ENCODE measurements around the gene TRIM46. TPM values are rescaled to one million over a fixed set of nuclear protein-coding genes. Genes with fewer than 3 reads are reported as not detected.

TRIM46 gene
- total and polyA plus RNA-seq, 9 of the 15 experiments (the other 6 are each of a cell fraction or from before 2014, with no cell fraction given): 0.05 to 0.60 (median 0.16) TPM; not detected in 3

GRCh38 chr1:155139895-155140629 lies 33.6 kb upstream of the TRIM46 start, which contains the start of gene DPM3 (continued):
- TF ChIP-seq, protein P1, sequence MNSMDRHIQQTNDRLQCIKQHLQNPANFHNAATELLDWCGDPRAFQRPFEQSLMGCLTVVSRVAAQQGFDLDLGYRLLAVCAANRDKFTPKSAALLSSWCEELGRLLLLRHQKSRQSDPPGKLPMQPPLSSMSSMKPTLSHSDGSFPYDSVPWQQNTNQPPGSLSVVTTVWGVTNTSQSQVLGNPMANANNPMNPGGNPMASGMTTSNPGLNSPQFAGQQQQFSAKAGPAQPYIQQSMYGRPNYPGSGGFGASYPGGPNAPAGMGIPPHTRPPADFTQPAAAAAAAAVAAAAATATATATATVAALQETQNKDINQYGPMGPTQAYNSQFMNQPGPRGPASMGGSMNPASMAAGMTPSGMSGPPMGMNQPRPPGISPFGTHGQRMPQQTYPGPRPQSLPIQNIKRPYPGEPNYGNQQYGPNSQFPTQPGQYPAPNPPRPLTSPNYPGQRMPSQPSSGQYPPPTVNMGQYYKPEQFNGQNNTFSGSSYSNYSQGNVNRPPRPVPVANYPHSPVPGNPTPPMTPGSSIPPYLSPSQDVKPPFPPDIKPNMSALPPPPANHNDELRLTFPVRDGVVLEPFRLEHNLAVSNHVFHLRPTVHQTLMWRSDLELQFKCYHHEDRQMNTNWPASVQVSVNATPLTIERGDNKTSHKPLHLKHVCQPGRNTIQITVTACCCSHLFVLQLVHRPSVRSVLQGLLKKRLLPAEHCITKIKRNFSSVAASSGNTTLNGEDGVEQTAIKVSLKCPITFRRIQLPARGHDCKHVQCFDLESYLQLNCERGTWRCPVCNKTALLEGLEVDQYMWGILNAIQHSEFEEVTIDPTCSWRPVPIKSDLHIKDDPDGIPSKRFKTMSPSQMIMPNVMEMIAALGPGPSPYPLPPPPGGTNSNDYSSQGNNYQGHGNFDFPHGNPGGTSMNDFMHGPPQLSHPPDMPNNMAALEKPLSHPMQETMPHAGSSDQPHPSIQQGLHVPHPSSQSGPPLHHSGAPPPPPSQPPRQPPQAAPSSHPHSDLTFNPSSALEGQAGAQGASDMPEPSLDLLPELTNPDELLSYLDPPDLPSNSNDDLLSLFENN (IDR thresholded peaks at IDR 0.05; ENCODE audit: low read depth in 2 of 2, low read length in 2 of 2): no peak; a peak in 1 of 4 replicates
- TF ChIP-seq AFF1 (IDR thresholded peaks at IDR 0.05; ENCODE audit: low read depth in 1 of 2, partially characterized antibody in 2 of 2): peak in 1 of 2 experiments; percentile 87
- TF ChIP-seq, protein P2, sequence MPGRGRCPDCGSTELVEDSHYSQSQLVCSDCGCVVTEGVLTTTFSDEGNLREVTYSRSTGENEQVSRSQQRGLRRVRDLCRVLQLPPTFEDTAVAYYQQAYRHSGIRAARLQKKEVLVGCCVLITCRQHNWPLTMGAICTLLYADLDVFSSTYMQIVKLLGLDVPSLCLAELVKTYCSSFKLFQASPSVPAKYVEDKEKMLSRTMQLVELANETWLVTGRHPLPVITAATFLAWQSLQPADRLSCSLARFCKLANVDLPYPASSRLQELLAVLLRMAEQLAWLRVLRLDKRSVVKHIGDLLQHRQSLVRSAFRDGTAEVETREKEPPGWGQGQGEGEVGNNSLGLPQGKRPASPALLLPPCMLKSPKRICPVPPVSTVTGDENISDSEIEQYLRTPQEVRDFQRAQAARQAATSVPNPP (IDR thresholded peaks at IDR 0.05; ENCODE audit: borderline replicate concordance, insufficient read depth, insufficient read length): no peak
- peak; percentile 91 for TF ChIP-seq POLR2A (conservative IDR thresholded peaks at IDR 0.05)
- no peak for TF ChIP-seq ZNF699 (CRISPR knock-in tag; IDR thresholded peaks at IDR 0.05; ENCODE audit: insufficient replicate concordance)
- TF ChIP-seq, protein P3, sequence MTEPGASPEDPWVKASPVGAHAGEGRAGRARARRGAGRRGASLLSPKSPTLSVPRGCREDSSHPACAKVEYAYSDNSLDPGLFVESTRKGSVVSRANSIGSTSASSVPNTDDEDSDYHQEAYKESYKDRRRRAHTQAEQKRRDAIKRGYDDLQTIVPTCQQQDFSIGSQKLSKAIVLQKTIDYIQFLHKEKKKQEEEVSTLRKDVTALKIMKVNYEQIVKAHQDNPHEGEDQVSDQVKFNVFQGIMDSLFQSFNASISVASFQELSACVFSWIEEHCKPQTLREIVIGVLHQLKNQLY (CRISPR knock-in tag; conservative IDR thresholded peaks at IDR 0.05): no peak
- TF ChIP-seq, protein P4, sequence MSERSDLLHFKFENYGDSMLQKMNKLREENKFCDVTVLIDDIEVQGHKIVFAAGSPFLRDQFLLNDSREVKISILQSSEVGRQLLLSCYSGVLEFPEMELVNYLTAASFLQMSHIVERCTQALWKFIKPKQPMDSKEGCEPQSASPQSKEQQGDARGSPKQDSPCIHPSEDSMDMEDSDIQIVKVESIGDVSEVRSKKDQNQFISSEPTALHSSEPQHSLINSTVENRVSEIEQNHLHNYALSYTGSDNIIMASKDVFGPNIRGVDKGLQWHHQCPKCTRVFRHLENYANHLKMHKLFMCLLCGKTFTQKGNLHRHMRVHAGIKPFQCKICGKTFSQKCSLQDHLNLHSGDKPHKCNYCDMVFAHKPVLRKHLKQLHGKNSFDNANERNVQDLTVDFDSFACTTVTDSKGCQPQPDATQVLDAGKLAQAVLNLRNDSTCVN (CRISPR knock-in tag; IDR thresholded peaks at IDR 0.05): no peak
- TF ChIP-seq SMAD2 (IDR thresholded peaks at IDR 0.05; ENCODE audit: low read depth, low read length): no peak
- TF ChIP-seq BRF1 (IDR thresholded peaks at IDR 0.05; ENCODE audit: borderline replicate concordance, extremely low read depth, insufficient read length): no peak
- no peak for TF ChIP-seq SMARCA4 (IDR thresholded peaks at IDR 0.05)
- peak; percentile 61 for TF ChIP-seq TOE1 (IDR thresholded peaks at IDR 0.05; ENCODE audit: borderline replicate concordance)
- no peak for TF ChIP-seq TOE1 (CRISPR knock-in tag; IDR thresholded peaks at IDR 0.05; ENCODE audit: borderline replicate concordance, low read depth)
- TF ChIP-seq MTF1 (CRISPR knock-in tag; IDR thresholded peaks at IDR 0.05; ENCODE audit: borderline replicate concordance): no peak
- no peak for TF ChIP-seq FOXJ3 (CRISPR knock-in tag; IDR thresholded peaks at IDR 0.05)
- TF ChIP-seq ZNF431 (CRISPR knock-in tag; IDR thresholded peaks at IDR 0.05): 0 out of 2 replicates have a peak, but pooled peaks have one; percentile 45
